ENCODE measurements around the gene CELF4. TPM values are rescaled to one million over a fixed set of nuclear protein-coding genes. Genes with fewer than 3 reads are reported as not detected.

The CELF4 gene
- total and polyA plus RNA-seq, 4 donors, result 0.24 to 3.0 (median 1.3) TPM

- no peak overlapping the region for H3K4me3 ChIP-seq
- 73 to 83% methylated on average over 19 of the region's 19 CpGs for WGBS, 2 donors
- no peaks in the 10 kb centered on the region for H3K27me3 ChIP-seq (ENCODE audit: control insufficient read depth in 3 of 3, insufficient read depth in 3 of 3, low read length in 2 of 3)
- H3K9me3 ChIP-seq (ENCODE audit: control insufficient read depth in 4 of 4, insufficient read depth in 3 of 4, low read length in 3 of 4), result peaks cover 0 to 6% (median 0%) of the 10 kb centered on the region in 4 donors
- peaks cover 0 to 7% (median 5%) of the 10 kb centered on the region in 5 donors for H3K4me1 ChIP-seq (ENCODE audit: control insufficient read depth in 5 of 5, insufficient read depth in 5 of 5, low read length in 5 of 5)
- ATAC-seq (ENCODE audit: insufficient read depth, low FRiP score) (no peak), DNase-seq (peak; percentile 22 to 61 (median 26))
- H3K36me3 ChIP-seq (ENCODE audit: control insufficient read depth in 4 of 4, insufficient read depth in 4 of 4, low read length in 4 of 4), result no peaks in the 10 kb centered on the region
- no peak overlapping the region for H3K9ac ChIP-seq (ENCODE audit: insufficient read depth in 1 of 2, low read length in 2 of 2)
- no peak for TF ChIP-seq CTCF (IDR thresholded peaks at IDR 0.05; ENCODE audit: control extremely low read depth, extremely low read depth)
- no peak overlapping the region for H3K27ac ChIP-seq (ENCODE audit: low read depth in 1 of 2, low read length in 1 of 2)
Observed at GRCh38 chr18:37598966-37599896, 33.6 kb upstream of the CELF4 start.

DNA sequence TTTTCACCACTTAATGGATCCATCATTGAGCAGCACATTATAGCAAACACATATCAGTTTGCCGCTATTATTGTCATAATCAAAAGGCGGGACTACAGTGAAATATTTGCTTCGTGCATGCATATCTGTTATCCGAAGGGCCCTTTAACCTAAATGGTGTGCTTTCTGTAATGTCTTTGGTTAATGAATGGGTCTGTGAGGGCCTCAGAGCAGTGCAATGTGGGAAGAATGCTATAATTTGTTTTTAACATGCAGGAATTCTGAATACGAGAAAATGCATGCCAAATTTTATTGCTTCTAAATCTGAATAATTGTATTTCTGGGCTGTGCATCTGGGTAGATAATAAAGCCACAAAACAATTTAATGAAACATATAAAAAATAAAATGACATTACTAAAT is 32.8 kb upstream of the CELF4 start:
- TF ChIP-seq CTCF (IDR thresholded peaks at IDR 0.05; ENCODE audit: control extremely low read depth, extremely low read depth), result no peak
- peak in 1 of 3 donors; percentile 14 for DNase-seq
- WGBS, 2 donors, result 91 to 92% methylated on average over 5 of the region's 5 CpGs

DNA sequence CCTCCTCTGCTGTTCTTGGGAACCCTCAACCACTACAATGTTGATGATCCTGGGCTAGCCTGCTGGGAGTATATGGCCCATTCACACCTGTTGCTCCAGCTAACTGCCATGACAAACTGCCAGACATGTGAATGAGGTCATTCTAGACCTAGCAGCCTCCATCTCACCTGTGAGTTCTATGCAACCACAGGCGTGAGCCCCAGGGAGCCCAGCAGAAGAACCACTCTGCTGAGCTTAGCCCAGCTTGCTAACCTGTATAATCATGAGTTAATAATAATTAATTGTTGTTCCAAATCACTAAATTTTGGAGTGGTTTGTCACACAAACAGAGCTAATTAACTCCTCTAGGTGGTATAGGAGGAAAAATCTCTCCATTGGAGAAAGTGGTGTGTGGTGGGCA is 24.7 kb upstream of the CELF4 start:
- no peak for TF ChIP-seq CTCF (IDR thresholded peaks at IDR 0.05; ENCODE audit: control extremely low read depth, extremely low read depth)
- Histone ChIP-seq H3K9me3 (ENCODE audit: control insufficient read depth in 4 of 4, insufficient read depth in 3 of 4, low read length in 3 of 4) (peaks cover 0 to 6% (median 2%) of the 10 kb centered on the region in 4 donors), H3K27me3 (ENCODE audit: control insufficient read depth in 3 of 3, insufficient read depth in 3 of 3, low read length in 2 of 3) (no peaks in the 10 kb centered on the region), H3K4me3 (no peak overlapping the region), H3K4me1 (ENCODE audit: control insufficient read depth in 5 of 5, insufficient read depth in 5 of 5, low read length in 5 of 5) (no peaks in the 10 kb centered on the region), H3K36me3 (ENCODE audit: control insufficient read depth in 4 of 4, insufficient read depth in 4 of 4, low read length in 4 of 4) (no peaks in the 10 kb centered on the region), H3K27ac (ENCODE audit: low read depth in 1 of 2, low read length in 1 of 2) (no peak overlapping the region), H3K9ac (ENCODE audit: insufficient read depth in 1 of 2, low read length in 2 of 2) (no peak overlapping the region)
- no peak for ATAC-seq (ENCODE audit: insufficient read depth, low FRiP score)
- WGBS, 2 donors, result 93% methylated on average over 1 of the region's 1 CpG
- DNase-seq, result no peak

More for the DNA sequence above, 32.8 kb upstream of the CELF4 start:
- H3K27me3 ChIP-seq (ENCODE audit: control insufficient read depth in 3 of 3, insufficient read depth in 3 of 3, low read length in 2 of 3), result no peaks in the 10 kb centered on the region
- H3K9me3 ChIP-seq (ENCODE audit: control insufficient read depth in 4 of 4, insufficient read depth in 3 of 4, low read length in 3 of 4), result peaks cover 0 to 2% (median 0%) of the 10 kb centered on the region in 4 donors
- H3K9ac ChIP-seq (ENCODE audit: insufficient read depth in 1 of 2, low read length in 2 of 2), result no peak overlapping the region
- no peaks in the 10 kb centered on the region for H3K36me3 ChIP-seq (ENCODE audit: control insufficient read depth in 4 of 4, insufficient read depth in 4 of 4, low read length in 4 of 4)
- no peak for ATAC-seq (ENCODE audit: insufficient read depth, low FRiP score)
- no peak overlapping the region for H3K4me3 ChIP-seq
- H3K27ac ChIP-seq (ENCODE audit: low read depth in 1 of 2, low read length in 1 of 2), result no peak overlapping the region
- peaks cover 0 to 7% (median 5%) of the 10 kb centered on the region in 5 donors for H3K4me1 ChIP-seq (ENCODE audit: control insufficient read depth in 5 of 5, insufficient read depth in 5 of 5, low read length in 5 of 5)
